ENCODE results near the gene MARCO. TPM values are rescaled to one million over a fixed set of nuclear protein-coding genes. Genes with fewer than 3 reads are reported as not detected.

MARCO gene
- total and polyA plus RNA-seq, 2 of the 8 experiments (the other 6 are each of a cell fraction or from before 2014, with no cell fraction given) = not detected

- no peak overlapping the region for H3K56ac ChIP-seq (replicated peaks; ENCODE audit: insufficient read length, low read depth, low read length)
- ChIA-PET CTCF (ENCODE audit: partially characterized antibody) (interaction anchor here (1.3 to 3.3 kb wide), 2 partner anchors 11 to 20 kb away, joined by 4 to 18 read pairs; no protein-coding TSS in a partner anchor), POLR2A (ENCODE audit: partially characterized antibody) (interaction anchor here (0.7 to 1.1 kb wide), 2 partner anchors 23 to 63 kb away, joined by 3 read pairs; no protein-coding TSS in a partner anchor)
- 86% methylated on average over 2 of the region's 2 CpGs; no CpG with 5 or more reads in 1 of the 2 experiments for whole genome bisulfite sequencing, 2 experiments (ENCODE audit: extremely low coverage in 1 of 2, insufficient coverage in 1 of 2, insufficient read length in 1 of 2, insufficient replicate concordance in 2 of 2, low coverage in 1 of 2, low lambda C conversion rate in 2 of 2, missing lambda C conversion rate in 1 of 2)
- H4K20me1 ChIP-seq (replicated peaks in 1 of 2; ENCODE audit: control insufficient read depth in 1 of 2, insufficient read depth in 2 of 2, low read length in 2 of 2) = no peaks in the 10 kb centered on the region
- H4K8ac ChIP-seq (ENCODE audit: extremely low read depth, insufficient read depth, low read length) = no peak overlapping the region
- H3K14ac ChIP-seq (ENCODE audit: insufficient read length) = no peak overlapping the region
- H3K27ac ChIP-seq (ENCODE audit: low read depth, low read length) = no peak overlapping the region
- no peak overlapping the region for H4K91ac ChIP-seq (replicated peaks; ENCODE audit: insufficient read length, low read length)
- H2BK120ac ChIP-seq (replicated peaks; ENCODE audit: low read depth, low read length) = no peak overlapping the region
- no peaks in the 10 kb centered on the region for H3K79me1 ChIP-seq (ENCODE audit: low read depth, low read length)
- no peak overlapping the region for H3K9ac ChIP-seq (replicated peaks in 1 of 4; ENCODE audit: extremely low read depth in 1 of 4, low read depth in 3 of 4, low read length in 3 of 4)
- no peak overlapping the region for H3K18ac ChIP-seq (ENCODE audit: extremely low read depth, low read length)
- no peak overlapping the region for H3K4me3 ChIP-seq (ENCODE audit: extremely low read depth in 1 of 4, insufficient read depth in 2 of 4, low read depth in 3 of 4, low read length in 4 of 4)
- H2AFZ ChIP-seq (ENCODE audit: low read length) = no peak overlapping the region
- no peak overlapping the region for H2BK12ac ChIP-seq (ENCODE audit: low read depth, low read length)
- H3K9me3 ChIP-seq (ENCODE audit: insufficient read depth in 2 of 2, low read depth in 1 of 2, low read length in 1 of 2) = peaks cover 0 to 5% of the 10 kb centered on the region in 2 experiments; a peak in 2 of 4 replicates
- H3K23me2 ChIP-seq (ENCODE audit: low read depth, low read length) = no peaks in the 10 kb centered on the region
- DNase-seq (ENCODE audit: low read depth in 1 of 2, low spot score in 2 of 2) (no peak), FAIRE-seq (no peak)
- H4K5ac ChIP-seq (ENCODE audit: insufficient read length, low read depth, low read length) = no peak overlapping the region
- no peaks in the 10 kb centered on the region for H3K27me3 ChIP-seq (replicated peaks in 1 of 4; ENCODE audit: control insufficient read depth in 3 of 4, extremely low read depth in 1 of 4, insufficient read depth in 3 of 4, low read length in 3 of 4)
- no peak overlapping the region for H3K4ac ChIP-seq (replicated peaks; ENCODE audit: insufficient read length, low read depth, low read length)
- no peak overlapping the region for H2BK15ac ChIP-seq (ENCODE audit: low read length)
- H2BK20ac ChIP-seq (ENCODE audit: low read length) = no peak overlapping the region
- no peaks in the 10 kb centered on the region; a peak in 1 of 8 replicates for H3K36me3 ChIP-seq (ENCODE audit: control insufficient read depth in 2 of 4, insufficient read depth in 4 of 4, low read length in 3 of 4)
- H3K79me2 ChIP-seq (ENCODE audit: control insufficient read depth in 1 of 2, insufficient read depth in 2 of 2, low read length in 2 of 2) = no peaks in the 10 kb centered on the region
- H3K23ac ChIP-seq (ENCODE audit: insufficient read length) = no peak overlapping the region
- H2BK5ac ChIP-seq (ENCODE audit: low read depth, low read length) = no peak overlapping the region
- no peak overlapping the region for H2AK5ac ChIP-seq (ENCODE audit: low read depth, low read length)
- no peak overlapping the region for H3K4me2 ChIP-seq (ENCODE audit: insufficient read depth in 1 of 2, low read depth in 2 of 2, low read length in 2 of 2)
- H3K4me1 ChIP-seq (replicated peaks in 1 of 4; ENCODE audit: control insufficient read depth in 3 of 4, insufficient read depth in 4 of 4, low read length in 3 of 4) = peaks cover 0 to 4% (median 0%) of the 10 kb centered on the region in 4 experiments; a peak in 1 of 7 replicates
- TF ChIP-seq SP4 (IDR thresholded peaks at IDR 0.05; ENCODE audit: low read length) (no peak), POLR2A (IDR thresholded peaks at IDR 0.05; ENCODE audit: control extremely low read depth in 1 of 2, low read depth in 2 of 2, low read length in 2 of 2) (no peak), ZNF274 (IDR thresholded peaks at IDR 0.05; ENCODE audit: borderline replicate concordance, extremely low read depth, low read length) (no peak), SP1 (IDR thresholded peaks at IDR 0.05; ENCODE audit: low read depth, low read length) (no peak), POLR2AphosphoS5 (IDR thresholded peaks at IDR 0.05; ENCODE audit: low read depth, low read length) (no peak), CHD2 (IDR thresholded peaks at IDR 0.05; ENCODE audit: low read length) (no peak), BRCA1 (IDR thresholded peaks at IDR 0.05; ENCODE audit: low read depth, low read length) (no peak), POU5F1 (IDR thresholded peaks at IDR 0.05; ENCODE audit: low read depth, low read length) (no peak), CTBP2 (IDR thresholded peaks at IDR 0.05; ENCODE audit: borderline replicate concordance, insufficient read depth, insufficient read length, low read length) (no peak), BCL11A (IDR thresholded peaks at IDR 0.05; ENCODE audit: low read depth in 2 of 2, low read length in 2 of 2) (no peak), EP300 (IDR thresholded peaks at IDR 0.05; ENCODE audit: borderline replicate concordance in 1 of 2, low read depth in 2 of 2, low read length in 2 of 2) (no peak), KDM1A (IDR thresholded peaks at IDR 0.05; ENCODE audit: borderline replicate concordance, low read length) (no peak), ATF3 (IDR thresholded peaks at IDR 0.05; ENCODE audit: insufficient read depth, low read depth, low read length) (no peak)
- TF ChIP-seq, protein P1, sequence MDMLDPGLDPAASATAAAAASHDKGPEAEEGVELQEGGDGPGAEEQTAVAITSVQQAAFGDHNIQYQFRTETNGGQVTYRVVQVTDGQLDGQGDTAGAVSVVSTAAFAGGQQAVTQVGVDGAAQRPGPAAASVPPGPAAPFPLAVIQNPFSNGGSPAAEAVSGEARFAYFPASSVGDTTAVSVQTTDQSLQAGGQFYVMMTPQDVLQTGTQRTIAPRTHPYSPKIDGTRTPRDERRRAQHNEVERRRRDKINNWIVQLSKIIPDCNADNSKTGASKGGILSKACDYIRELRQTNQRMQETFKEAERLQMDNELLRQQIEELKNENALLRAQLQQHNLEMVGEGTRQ (IDR thresholded peaks at IDR 0.05; ENCODE audit: low read length) = no peak
These were observed 39.0 kb upstream of the MARCO start for GRCh38 chr2:118903029-118903351.

All from H1 (cell line).